Esophagus muscularis mucosa (tissue), 4 donors: ENCODE measurements around the gene TNFRSF1A. TPM values are rescaled to one million over a fixed set of nuclear protein-coding genes. Genes with fewer than 3 reads are reported as not detected.

Experiments used
- DNase-seq: peaks from one replicate; pipeline ENCODE4 v3.0.0-alpha.2; 2017; ENCODE audit errors: extremely low spot score
- H3K27ac ChIP-seq, 4 donors: fragments of 200-600 bp; sonication (generic); replicated peaks in 1 of 4; 1 replicate in 3 of 4; 2 replicates in 1 of 4; pipeline ENCODE4 v1.5.1; 2016 to 2019; ENCODE audit warnings: mild to moderate bottlenecking in 1 of 4
- H3K27me3 ChIP-seq, 4 donors: fragments of 200-600 bp; sonication (generic); one replicate each; pipeline versions ENCODE4 v1.5.1 to v1.6.0; 2016 to 2019
- H3K36me3 ChIP-seq, 4 donors: fragments of 200-600 bp; sonication (generic); one replicate each; pipeline ENCODE4 v1.5.1; 2016 to 2019
- H3K4me1 ChIP-seq, 4 donors: fragments of 200-600 bp; sonication (generic); one replicate each; pipeline ENCODE4 v1.5.1; 2016 to 2019
- H3K4me3 ChIP-seq, 4 donors: fragments of 200-600 bp; sonication (generic); 1 replicate in 2 of 4; 2 replicates in 2 of 4; pipeline ENCODE4 v1.5.1; 2016 to 2019; ENCODE audit warnings: mild to moderate bottlenecking in 4 of 4, moderate library complexity in 1 of 4
- H3K9me3 ChIP-seq, 4 donors: fragments of 200-600 bp; sonication (generic); 1 replicate in 3 of 4; 2 replicates in 1 of 4; pipeline ENCODE4 v1.5.1; 2016 to 2019
- EP300 ChIP-seq: sonication (generic); formaldehyde crosslinking; IDR thresholded peaks from one replicate; pipeline ENCODE4 v1.6.1; 2017; ENCODE audit warnings: antibody characterized with exemption
- POLR2A ChIP-seq: fragments of 450-650 bp; IDR thresholded peaks from one replicate; pipeline ENCODE4 v1.6.1; 2017; ENCODE audit warnings: antibody characterized with exemption, moderate library complexity, mild to moderate bottlenecking, low read depth
- POLR2AphosphoS5 ChIP-seq, 2 donors: sonication (generic); formaldehyde crosslinking; IDR thresholded peaks; one replicate each; pipeline ENCODE4 v1.6.1; 2017; ENCODE audit warnings: antibody characterized with exemption in 2 of 2
- WGBS: methylation state at CpG from one replicate; pipeline ENCODE4 v1.1.5; 2018; 5-methylcytosine and 5-hydroxymethylcytosine counted together
- intact Hi-C: fragments of 100-400 bp; cut with DNase I; formaldehyde crosslinking; loops from one replicate; pipeline ENCODE4 v1.15.1; 2023
- total RNA-seq, 4 donors: library from RNA; depleted of rRNA; stranded (reverse); fragments of >200 nt; gene quantifications; one replicate each; pipeline versions ENCODE4 v1.1.0 to v1.2.1, GENCODE V29; 2016
- TF ChIP-seq, protein P1 (sequence below), 3 experiments: fragments of 200-600 bp in 2 of 3; fragments of 450-650 bp in 1 of 3; sonication (generic) in 2 of 3; IDR thresholded peaks; one replicate each; pipeline ENCODE4 v1.5.1; 2017 to 2019; ENCODE audit warnings: antibody characterized with exemption in 3 of 3, mild to moderate bottlenecking in 2 of 3, moderate library complexity in 1 of 3

TNFRSF1A gene
- total RNA-seq, 4 donors from 2014 or later: 146 to 464 (median 247) TPM

- H3K4me3 ChIP-seq: peak overlapping the region; percentile 61 to 92 (median 84)
- no peak for DNase-seq
- H3K9me3 ChIP-seq: no peaks in the 10 kb centered on the region
- no peaks in the 10 kb centered on the region for H3K27me3 ChIP-seq
- peaks cover 65 to 84% (median 82%) of the 10 kb centered on the region in 4 donors for H3K4me1 ChIP-seq
- peaks cover 17 to 27% (median 25%) of the 10 kb centered on the region in 4 donors for H3K36me3 ChIP-seq
- TF ChIP-seq, protein P1, sequence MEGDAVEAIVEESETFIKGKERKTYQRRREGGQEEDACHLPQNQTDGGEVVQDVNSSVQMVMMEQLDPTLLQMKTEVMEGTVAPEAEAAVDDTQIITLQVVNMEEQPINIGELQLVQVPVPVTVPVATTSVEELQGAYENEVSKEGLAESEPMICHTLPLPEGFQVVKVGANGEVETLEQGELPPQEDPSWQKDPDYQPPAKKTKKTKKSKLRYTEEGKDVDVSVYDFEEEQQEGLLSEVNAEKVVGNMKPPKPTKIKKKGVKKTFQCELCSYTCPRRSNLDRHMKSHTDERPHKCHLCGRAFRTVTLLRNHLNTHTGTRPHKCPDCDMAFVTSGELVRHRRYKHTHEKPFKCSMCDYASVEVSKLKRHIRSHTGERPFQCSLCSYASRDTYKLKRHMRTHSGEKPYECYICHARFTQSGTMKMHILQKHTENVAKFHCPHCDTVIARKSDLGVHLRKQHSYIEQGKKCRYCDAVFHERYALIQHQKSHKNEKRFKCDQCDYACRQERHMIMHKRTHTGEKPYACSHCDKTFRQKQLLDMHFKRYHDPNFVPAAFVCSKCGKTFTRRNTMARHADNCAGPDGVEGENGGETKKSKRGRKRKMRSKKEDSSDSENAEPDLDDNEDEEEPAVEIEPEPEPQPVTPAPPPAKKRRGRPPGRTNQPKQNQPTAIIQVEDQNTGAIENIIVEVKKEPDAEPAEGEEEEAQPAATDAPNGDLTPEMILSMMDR (IDR thresholded peaks at IDR 0.05): no peak
- peak in 1 of 2 donors; percentile 8 for TF ChIP-seq POLR2AphosphoS5 (IDR thresholded peaks at IDR 0.05)
- H3K27ac ChIP-seq: peak overlapping the region; percentile 93 to 99 (median 97)
- WGBS: 47% methylated on average over 12 of the region's 15 CpGs
- intact Hi-C loops: loop anchor here (5.0 kb wide), 2 partner anchors 45 to 130 kb away; partner anchors contain the start of gene LTBR
Measured at GRCh38 chr12:6336889-6337853, 4.7 kb downstream of the TNFRSF1A start.

GRCh38 chr12:6336079-6336888, 5.6 kb downstream of the TNFRSF1A start:
- Histone ChIP-seq H3K36me3 (peaks cover 23 to 36% (median 34%) of the 10 kb centered on the region in 4 donors), H3K4me3 (peak overlapping the region; percentile 61 to 92 (median 84)), H3K4me1 (peaks cover 66 to 90% (median 89%) of the 10 kb centered on the region in 4 donors), H3K27ac (peak overlapping the region; percentile 93 to 99 (median 97)), H3K9me3 (no peaks in the 10 kb centered on the region), H3K27me3 (no peaks in the 10 kb centered on the region)
- TF ChIP-seq EP300: peak; percentile 95
- TF ChIP-seq, protein P1 (IDR thresholded peaks at IDR 0.05): no peak
- TF ChIP-seq POLR2A: no peak
- peak; percentile 67 to 87 for TF ChIP-seq POLR2AphosphoS5 (IDR thresholded peaks at IDR 0.05)
- intact Hi-C loops: loop anchor here (5.0 kb wide), 2 partner anchors 46 to 131 kb away; partner anchors contain the start of gene LTBR
- DNase-seq: peak; percentile 98
- 1% methylated on average over 11 of the region's 12 CpGs for WGBS

DNA sequence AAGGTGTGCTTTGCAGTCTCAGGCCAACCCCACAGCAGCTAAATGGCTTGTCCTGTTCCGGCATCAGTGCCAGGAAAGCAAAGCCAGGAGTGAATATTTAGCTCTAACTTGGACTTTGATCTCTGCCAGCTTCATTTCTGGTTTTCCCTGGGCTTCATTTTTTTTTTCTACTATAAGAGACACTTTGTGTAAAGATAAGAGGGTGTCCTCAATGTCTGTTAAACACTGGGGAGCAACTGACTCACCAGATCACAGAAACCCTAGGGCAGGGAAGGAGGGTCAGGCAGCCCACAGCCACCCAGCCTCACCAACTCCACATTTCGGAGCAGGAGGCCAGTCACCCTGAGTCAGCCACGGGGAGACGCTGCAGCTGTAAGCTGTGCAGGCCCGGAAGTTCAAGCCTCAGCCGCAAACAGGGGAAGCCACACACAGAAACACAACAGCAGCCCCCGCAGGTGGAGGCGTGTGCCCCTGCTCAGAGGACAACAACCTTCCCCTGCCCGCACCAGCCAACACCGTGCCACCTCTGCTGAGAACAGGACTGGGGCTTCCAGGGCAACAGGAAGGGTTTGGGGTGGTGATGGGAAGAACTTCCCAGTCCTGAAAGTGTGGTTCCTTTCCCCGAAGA, 6.3 kb downstream of the TNFRSF1A start:
- intact Hi-C loops: loop anchor here (5.0 kb wide), 2 partner anchors 47 to 132 kb away; partner anchors contain the start of gene LTBR
- TF ChIP-seq EP300 (peak; percentile 3), POLR2AphosphoS5 (IDR thresholded peaks at IDR 0.05) (peak in 1 of 2 donors; percentile 41), POLR2A (no peak)
- TF ChIP-seq, protein P1 (IDR thresholded peaks at IDR 0.05): peak; percentile 48 to 65 (median 56)
- Histone ChIP-seq H3K27ac (peak overlapping the region; percentile 93 to 99 (median 97)), H3K9me3 (no peaks in the 10 kb centered on the region), H3K4me3 (peak overlapping the region; percentile 61 to 92 (median 84)), H3K4me1 (peaks cover 68 to 98% (median 96%) of the 10 kb centered on the region in 4 donors), H3K36me3 (peaks cover 30 to 43% (median 41%) of the 10 kb centered on the region in 4 donors), H3K27me3 (no peaks in the 10 kb centered on the region)
- 7% methylated on average over 3 of the region's 11 CpGs for WGBS
- peak; percentile 95 for DNase-seq

DNA sequence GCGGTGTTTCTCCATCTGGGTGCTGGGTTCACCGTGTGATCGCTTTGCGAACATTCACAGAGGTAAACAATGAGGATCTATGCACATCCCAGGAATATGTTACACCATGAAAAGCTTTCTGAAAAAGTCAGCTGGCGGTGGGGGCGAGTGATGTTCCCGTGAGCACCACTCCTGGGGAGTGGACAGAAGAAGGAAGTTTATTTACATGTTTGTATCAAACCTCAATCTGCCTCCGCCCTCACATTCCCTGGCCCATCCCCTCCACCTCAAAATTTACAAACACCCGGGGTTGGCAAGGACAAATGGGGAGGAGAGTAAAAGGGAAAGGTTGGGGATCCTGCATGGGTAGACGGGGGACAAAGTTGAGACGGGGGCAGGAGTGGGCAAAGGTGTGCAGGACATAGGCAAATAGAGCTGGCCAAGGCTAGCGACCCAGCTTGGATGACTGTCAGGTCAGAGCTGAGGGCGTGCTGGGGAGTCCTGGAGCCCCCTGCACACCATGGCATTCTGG, 6.9 kb downstream of the TNFRSF1A start:
- intact Hi-C loops: loop anchor here (5.0 kb wide), 3 partner anchors 47 to 197 kb away; partner anchors contain the start of genes GAPDH and LTBR
- H3K27ac ChIP-seq: peak overlapping the region; percentile 93 to 99 (median 97)
- no peaks in the 10 kb centered on the region for H3K27me3 ChIP-seq
- WGBS: 17% methylated on average over 12 of the region's 13 CpGs
- no peak for TF ChIP-seq POLR2AphosphoS5 (IDR thresholded peaks at IDR 0.05)
- TF ChIP-seq, protein P1 (IDR thresholded peaks at IDR 0.05): no peak
- peak; percentile 6 for TF ChIP-seq POLR2A
- peak overlapping the region; percentile 61 to 92 (median 84) for H3K4me3 ChIP-seq
- no peak for DNase-seq
- no peaks in the 10 kb centered on the region for H3K9me3 ChIP-seq
- H3K36me3 ChIP-seq: peaks cover 33 to 49% (median 47%) of the 10 kb centered on the region in 4 donors
- peaks cover 72 to 100% (median 99%) of the 10 kb centered on the region in 4 donors for H3K4me1 ChIP-seq
